HL-60 (cell line): ENCODE data around the gene LGALS3.

Experiments used
- DNase-seq, 2 experiments: peaks; one replicate each; pipeline ENCODE4 v3.0.0-alpha.2; 2010 to 2020; ENCODE audit warnings: low read depth in 1 of 2, low spot score in 1 of 2
- H3K27ac ChIP-seq: fragments of 250-450 bp; sonication (Bioruptor Pico); replicated peaks from 2 replicates; pipeline ENCODE4 v1.5.1; 2020; ENCODE audit warnings: mild to moderate bottlenecking, moderate library complexity
- H3K27me3 ChIP-seq: fragments of 250-450 bp; sonication (Bioruptor Pico); 2 replicates; pipeline ENCODE4 v1.5.1; 2021; ENCODE audit warnings: mild to moderate bottlenecking, moderate library complexity; ENCODE audit not compliant: insufficient read depth, poor library complexity, severe bottlenecking
- H3K4me3 ChIP-seq: replicated peaks from 2 replicates; pipeline ENCODE4 v1.5.1; 2011; ENCODE audit warnings: mild to moderate bottlenecking, control low read depth, low read length; ENCODE audit not compliant: insufficient read depth
- CTCF ChIP-seq: IDR thresholded peaks from one replicate; pipeline ENCODE4 v1.5.1; 2011; ENCODE audit warnings: low read length, control low read depth, inconsistent platforms; ENCODE audit not compliant: insufficient read depth
- GABPA ChIP-seq: IDR thresholded peaks from 2 replicates; pipeline ENCODE4 v1.6.1; 2012; ENCODE audit warnings: low read depth
- POLR2AphosphoS5 ChIP-seq: IDR thresholded peaks from 2 replicates; pipeline ENCODE4 v1.6.1; 2012; ENCODE audit warnings: low read depth
- REST ChIP-seq: IDR thresholded peaks from 2 replicates; pipeline ENCODE4 v1.6.1; 2012; ENCODE audit warnings: low read depth; ENCODE audit not compliant: insufficient replicate concordance
- SPI1 ChIP-seq: IDR thresholded peaks from 2 replicates; pipeline ENCODE4 v1.6.1; 2012; ENCODE audit warnings: low read depth, mild to moderate bottlenecking, borderline replicate concordance

The LGALS3 gene

GRCh38 chr14:55094292-55095157 is 34.5 kb upstream of the LGALS3 start:
- H3K27me3 ChIP-seq: no peaks in the 10 kb centered on the region
- no peak overlapping the region for H3K27ac ChIP-seq
- no peak for DNase-seq
- no peak overlapping the region for H3K4me3 ChIP-seq
- TF ChIP-seq POLR2AphosphoS5 (no peak), CTCF (no peak), SPI1 (no peak), GABPA (no peak), REST (no peak)

- Histone ChIP-seq H3K4me3 (no peak overlapping the region), H3K27ac (no peak overlapping the region), H3K27me3 (no peaks in the 10 kb centered on the region)
- DNase-seq: no peak
- TF ChIP-seq POLR2AphosphoS5 (no peak), CTCF (no peak), SPI1 (no peak), REST (no peak), GABPA (no peak)
Observed at GRCh38 chr14:55097881-55098560, 31.0 kb upstream of the LGALS3 start.

- no peaks in the 10 kb centered on the region for H3K27me3 ChIP-seq
- no peak for TF ChIP-seq SPI1
- TF ChIP-seq GABPA: no peak
- no peak for TF ChIP-seq POLR2AphosphoS5
- TF ChIP-seq REST: no peak
- no peak for TF ChIP-seq CTCF
- H3K27ac ChIP-seq: no peak overlapping the region
- no peak overlapping the region for H3K4me3 ChIP-seq
- DNase-seq: no peak
Observed at GRCh38 chr14:55098561-55098898, 30.5 kb upstream of the LGALS3 start.
